HepG2 (cell line): Measurements from ENCODE around the gene C1RL. TPM values are rescaled to one million over a fixed set of nuclear protein-coding genes. Genes with fewer than 3 reads are reported as not detected.

Source experiments
- ETV5 ChIP-seq: IDR thresholded peaks from 2 replicates; pipeline ENCODE4 v1.6.1; 2018; ENCODE audit warnings: missing biosample characterization, missing genetic modification reagents, inconsistent platforms, borderline replicate concordance
- FOSL2 ChIP-seq: sonication (generic); formaldehyde crosslinking; IDR thresholded peaks from 2 replicates; pipeline ENCODE4 v1.4.0; 2020; ENCODE audit warnings: missing genetic modification reagents
- GRHL1 ChIP-seq: sonication (generic); formaldehyde crosslinking; conservative IDR thresholded peaks from 2 replicates; pipeline ENCODE4 v1.8.0; 2022; ENCODE audit warnings: missing genetic modification reagents
- HNF1A ChIP-seq, 2 experiments: sonication (generic) in 1 of 2; formaldehyde crosslinking in 1 of 2; IDR thresholded peaks; 2 replicates each; pipeline versions ENCODE4 v1.4.0 to v1.6.1; 2016 to 2020; ENCODE audit warnings: borderline replicate concordance in 1 of 2, low read depth in 1 of 2, mild to moderate bottlenecking in 1 of 2, missing genetic modification reagents in 1 of 2
- HNF1B ChIP-seq: sonication (generic); formaldehyde crosslinking; IDR thresholded peaks from 2 replicates; pipeline ENCODE4 v1.5.1; 2020; ENCODE audit warnings: mild to moderate bottlenecking, moderate library complexity, missing genetic modification reagents
- KAT8 ChIP-seq: IDR thresholded peaks from 2 replicates; pipeline ENCODE4 v1.6.1; 2016; ENCODE audit warnings: missing genetic modification reagents, missing compliant biosample characterization
- MTF2 ChIP-seq: sonication (generic); formaldehyde crosslinking; IDR thresholded peaks from 2 replicates; pipeline ENCODE4 v1.5.0; 2020; ENCODE audit warnings: missing genetic modification reagents, borderline replicate concordance
- MYPOP ChIP-seq: sonication (generic); formaldehyde crosslinking; IDR thresholded peaks from 2 replicates; pipeline ENCODE4 v1.8.1; 2023; ENCODE audit warnings: mild to moderate bottlenecking, moderate library complexity, missing genetic modification reagents
- NFRKB ChIP-seq: fragments of 450-650 bp; IDR thresholded peaks from 2 replicates; pipeline ENCODE4 v1.6.1; 2017
- NR2F2 ChIP-seq: IDR thresholded peaks from 2 replicates; pipeline ENCODE4 v1.6.1; 2012; ENCODE audit warnings: low read depth, inconsistent platforms, borderline replicate concordance
- PBX2 ChIP-seq: IDR thresholded peaks from 2 replicates; pipeline ENCODE4 v1.6.1; 2016; ENCODE audit warnings: control low read depth
- PHF21A ChIP-seq: sonication (generic); formaldehyde crosslinking; IDR thresholded peaks from 2 replicates; pipeline ENCODE4 v1.5.0; 2020; ENCODE audit warnings: mild to moderate bottlenecking, missing genetic modification reagents
- ZNF280B ChIP-seq: sonication (generic); formaldehyde crosslinking; IDR thresholded peaks from 2 replicates; pipeline ENCODE4 v1.5.0; 2020; ENCODE audit warnings: missing genetic modification reagents, mild to moderate bottlenecking, borderline replicate concordance
- ZSCAN5A ChIP-seq: sonication (generic); formaldehyde crosslinking; IDR thresholded peaks from 2 replicates; pipeline ENCODE4 v1.8.0; 2022; ENCODE audit warnings: mild to moderate bottlenecking, missing genetic modification reagents, borderline replicate concordance
- polyA plus RNA-seq, 8 experiments: library from polyadenylated mRNA; depleted of rRNA in 3 of 8; stranded (reverse) in 7 of 8; unstranded in 1 of 8; fragments of >200 nt; fragmentation: Illumina TruSeq in 4 of 8; extraction: Trizol in 4 of 8; gene quantifications; 2 replicates each; pipeline versions ENCODE4 v1.2.1 to v1.2.3, GENCODE V29; 2011 to 2016; ENCODE audit warnings: low read depth in 4 of 8, missing spikeins in 1 of 8, mixed read lengths in 1 of 8; ENCODE audit not compliant: insufficient read depth in 1 of 8
- total RNA-seq, 5 experiments: library from RNA; depleted of rRNA; stranded (reverse); fragments of >200 nt; fragmentation: Illumina TruSeq; extraction: Trizol; gene quantifications; 2 replicates each; pipeline ENCODE4 v1.2.3, GENCODE V29; 2016; ENCODE audit warnings: low read depth in 1 of 5

The C1RL gene
- total and polyA plus RNA-seq, 2 of the 13 experiments (the other 11 are each of a cell fraction or from before 2014, with no cell fraction given): 28.9 to 53.1 TPM

- TF ChIP-seq KAT8 (CRISPR knock-in tag) (peak; percentile 68; the same call in 1 of the 2 replicates), FOSL2 (no peak; the same call in 1 of the 2 replicates), HNF1B (CRISPR knock-in tag) (peak; percentile 66; the same call in 1 of the 2 replicates), HNF1A (IDR thresholded peaks at IDR 0.05; ENCODE audit: low read depth) (no peak), HNF1A (CRISPR knock-in tag; IDR thresholded peaks at IDR 0.05; ENCODE audit: borderline replicate concordance) (peak; percentile 46), ZSCAN5A (no peak), NFRKB (no peak), MYPOP (CRISPR knock-in tag) (0 out of 2 replicates have a peak, but pooled peaks have one; percentile 37), NR2F2 (0 out of 2 replicates have a peak, but pooled peaks have one; percentile 55), PBX2 (CRISPR knock-in tag) (no peak), MTF2 (CRISPR knock-in tag) (no peak), GRHL1 (no peak), ZNF280B (CRISPR knock-in tag) (no peak), ETV5 (CRISPR knock-in tag) (peak; percentile 64), PHF21A (CRISPR knock-in tag) (peak; percentile 77)
These were observed at the start of gene C1RL (continued) for GRCh38 chr12:7108796-7109571.
